GM19240 (cell line): Measurements from ENCODE around the gene YIF1A.
"Not testable (repeated sequence)": the region's sequence is repeated elsewhere in the genome, so short reads cannot be mapped to it uniquely, and the experiment has no call there.

Experiments used
- DNase-seq: peaks from one replicate; pipeline ENCODE4 v3.0.0; 2011; ENCODE audit warnings: low spot score; ENCODE audit not compliant: insufficient read length

YIF1A gene

GRCh38 chr11:66311965-66312548 lies 23.1 kb upstream of the YIF1A start:
- peak; percentile 83 for DNase-seq

- no peak for DNase-seq
Measured at GRCh38 chr11:66311470-66311964, 22.6 kb upstream of the YIF1A start.

- DNase-seq = not testable (repeated sequence)
Measured at GRCh38 chr11:66310803-66311440, 22.0 kb upstream of the YIF1A start.

- no peak for DNase-seq
Measured at GRCh38 chr11:66310324-66310723, 21.4 kb upstream of the YIF1A start.

GRCh38 chr11:66309475-66309874 lies 20.5 kb upstream of the YIF1A start:
- DNase-seq = no peak

GRCh38 chr11:66302656-66303055 lies 13.7 kb upstream of the YIF1A start:
- DNase-seq = no peak

GRCh38 chr11:66299186-66299585 lies 10.2 kb upstream of the YIF1A start:
- DNase-seq = no peak

- no peak for DNase-seq
Measured at GRCh38 chr11:66297610-66298009, 8.7 kb upstream of the YIF1A start.

- DNase-seq = no peak
Measured at GRCh38 chr11:66294626-66295620, 6.0 kb upstream of the YIF1A start.

GRCh38 chr11:66293777-66294625 lies 5.1 kb upstream of the YIF1A start:
- DNase-seq = no peak

- no peak for DNase-seq
Measured at GRCh38 chr11:66293352-66293751, 4.4 kb upstream of the YIF1A start.

GRCh38 chr11:66292543-66293332 lies 3.8 kb upstream of the YIF1A start:
- no peak for DNase-seq

GRCh38 chr11:66291706-66292542 lies 3.0 kb upstream of the YIF1A start, which contains the start of gene TMEM151A:
Gene TMEM151A, plus strand, starts transcription at chr11:66291894. Its CDS starts 120 bp downstream, at chr11:66292014.
- no peak for DNase-seq

GRCh38 chr11:66291303-66291705 lies 2.4 kb upstream of the YIF1A start:
- DNase-seq = no peak

GRCh38 chr11:66290330-66290621 lies 1.3 kb upstream of the YIF1A start:
- no peak for DNase-seq

- peak; percentile 98 for DNase-seq
Measured at GRCh38 chr11:66289548-66290329, 796 bp upstream of the YIF1A start.

- no peak for DNase-seq
Measured at GRCh38 chr11:66287889-66288670, 863 bp downstream of the YIF1A start.
